ENCODE measurements around the gene STX10. TPM values are rescaled to one million over a fixed set of nuclear protein-coding genes. Genes with fewer than 3 reads are reported as not detected.

STX10 gene
- total RNA-seq, 1 experiment from 2014 or later = 86.2 TPM

DNA sequence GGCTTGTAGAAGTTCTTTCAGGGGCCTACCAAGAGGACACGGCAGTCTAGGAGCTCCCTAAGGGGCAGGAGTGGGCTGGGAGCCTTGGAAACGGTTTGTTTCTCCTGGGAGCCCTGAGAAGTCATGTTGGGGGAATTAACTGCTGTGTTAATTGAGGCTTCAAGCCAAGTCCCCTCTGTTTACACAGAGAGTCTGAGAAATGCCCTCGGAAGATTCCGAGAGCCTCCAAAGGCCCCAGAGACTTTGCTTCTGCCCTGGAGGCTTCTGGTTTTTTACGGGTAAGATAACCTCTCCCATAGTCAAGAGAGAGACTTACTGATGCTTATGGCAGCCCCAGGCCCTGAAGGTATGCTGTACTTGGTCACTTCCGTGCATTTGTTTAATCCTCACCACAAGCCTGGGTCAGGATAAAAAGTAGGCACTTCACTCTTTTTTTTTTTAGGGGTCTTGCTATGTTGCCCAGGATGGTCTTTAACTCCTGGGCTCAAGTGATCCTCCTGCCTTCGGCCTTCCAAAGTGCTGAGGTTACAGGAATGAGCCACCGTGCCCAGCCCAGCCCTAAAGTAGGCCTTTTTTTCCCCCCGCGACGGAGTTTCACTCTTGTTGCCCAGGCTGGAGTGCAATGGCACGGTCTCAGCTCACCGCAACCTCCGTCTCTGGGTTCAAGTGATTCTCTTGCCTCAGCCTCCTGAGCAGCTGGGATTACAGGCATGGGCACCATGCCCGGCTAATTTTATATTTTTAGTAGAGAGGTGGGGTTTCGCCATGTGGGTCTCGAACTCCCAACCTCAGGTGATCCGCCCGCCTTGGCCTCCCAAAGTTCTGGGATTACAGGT is 15.2 kb upstream of the STX10 start:
- ChIA-PET POLR2A (ENCODE audit: unreplicated experiment) (interaction anchor here (0.7 kb wide), 1 partner anchor 39 kb away, joined by 3 read pairs; no protein-coding TSS in a partner anchor), CTCF (interaction anchor here (0.6 kb wide), 2 partner anchors 15 to 104 kb away, joined by 3 to 10 read pairs; partner anchors contain the start of genes IER2 and STX10)
- no TSS peak for BruUV-seq (replicated peaks)
- intact Hi-C loops (cut with micrococcal nuclease; ENCODE audit: unreplicated experiment) = no loop called here
- Histone ChIP-seq H3F3A (ENCODE audit: insufficient read depth, low read depth) (peaks cover 84% of the 10 kb centered on the region), H3K4me1 (replicated peaks; ENCODE audit: insufficient read depth) (peaks cover 83% of the 10 kb centered on the region), H3K4me3 (peak overlapping the region; percentile 51; the same call in 1 of the 2 replicates), H3K9me2 (ENCODE audit: insufficient read depth) (no peaks in the 10 kb centered on the region), H2AFZ (no peak overlapping the region), H3K9me3 (ENCODE audit: insufficient read depth, low read depth) (no peaks in the 10 kb centered on the region), H3K27me3 (ENCODE audit: insufficient read depth, low read depth) (no peaks in the 10 kb centered on the region), H3K27ac (peak overlapping the region; percentile 99), H3K4me2 (peak overlapping the region; percentile 85), H4K20me1 (ENCODE audit: insufficient read depth) (no peaks in the 10 kb centered on the region), H3K36me3 (ENCODE audit: low read depth) (no peaks in the 10 kb centered on the region), H3K79me2 (ENCODE audit: low read depth) (peaks cover 44% of the 10 kb centered on the region)
- TF ChIP-seq EZH2 (IDR thresholded peaks at IDR 0.05; ENCODE audit: low read depth) = no peak
- TF ChIP-seq, protein P1, sequence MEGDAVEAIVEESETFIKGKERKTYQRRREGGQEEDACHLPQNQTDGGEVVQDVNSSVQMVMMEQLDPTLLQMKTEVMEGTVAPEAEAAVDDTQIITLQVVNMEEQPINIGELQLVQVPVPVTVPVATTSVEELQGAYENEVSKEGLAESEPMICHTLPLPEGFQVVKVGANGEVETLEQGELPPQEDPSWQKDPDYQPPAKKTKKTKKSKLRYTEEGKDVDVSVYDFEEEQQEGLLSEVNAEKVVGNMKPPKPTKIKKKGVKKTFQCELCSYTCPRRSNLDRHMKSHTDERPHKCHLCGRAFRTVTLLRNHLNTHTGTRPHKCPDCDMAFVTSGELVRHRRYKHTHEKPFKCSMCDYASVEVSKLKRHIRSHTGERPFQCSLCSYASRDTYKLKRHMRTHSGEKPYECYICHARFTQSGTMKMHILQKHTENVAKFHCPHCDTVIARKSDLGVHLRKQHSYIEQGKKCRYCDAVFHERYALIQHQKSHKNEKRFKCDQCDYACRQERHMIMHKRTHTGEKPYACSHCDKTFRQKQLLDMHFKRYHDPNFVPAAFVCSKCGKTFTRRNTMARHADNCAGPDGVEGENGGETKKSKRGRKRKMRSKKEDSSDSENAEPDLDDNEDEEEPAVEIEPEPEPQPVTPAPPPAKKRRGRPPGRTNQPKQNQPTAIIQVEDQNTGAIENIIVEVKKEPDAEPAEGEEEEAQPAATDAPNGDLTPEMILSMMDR (conservative IDR thresholded peaks at IDR 0.05) = no peak
- peak in 1 of 2 experiments; percentile 90 for DNase-seq

DNA sequence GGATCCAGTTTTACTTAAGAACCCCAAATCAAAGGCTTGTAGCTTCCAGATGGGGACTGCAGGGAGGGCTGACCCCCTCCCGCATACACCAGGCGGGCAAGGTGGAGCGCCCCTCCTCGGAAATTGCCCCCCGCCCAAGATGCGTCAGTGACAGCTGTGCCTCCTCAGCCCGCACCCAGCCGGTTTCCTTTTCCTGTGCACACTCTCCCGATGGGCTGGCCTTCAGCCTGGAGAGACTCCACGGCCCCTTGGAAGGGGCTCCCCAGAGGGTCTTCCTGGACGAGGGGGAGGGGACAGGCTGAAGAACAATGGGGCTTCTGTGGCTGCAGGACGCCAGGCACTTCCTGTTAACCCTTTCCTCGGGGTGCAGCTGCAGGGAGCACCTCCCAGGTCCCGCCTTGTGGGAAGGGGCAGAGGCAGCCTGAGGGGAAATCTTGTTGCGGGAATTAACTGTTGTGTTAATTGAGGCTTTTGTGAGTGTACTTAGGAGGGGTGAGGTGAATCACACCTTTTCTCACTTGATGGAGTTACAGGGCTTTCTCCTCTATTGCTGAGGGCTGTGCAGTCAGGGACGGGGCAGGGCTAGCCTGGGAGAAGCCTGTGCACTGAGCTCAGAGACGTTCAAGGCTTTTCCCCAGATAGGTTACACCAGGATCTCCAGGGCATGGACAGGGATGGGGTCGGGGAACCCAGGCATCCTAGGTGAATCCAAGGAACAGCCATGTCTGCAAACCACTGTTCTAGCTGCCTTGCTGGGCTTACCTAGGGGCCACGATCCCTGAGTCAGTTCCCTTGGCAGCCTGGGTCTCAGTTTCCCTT is 14.4 kb upstream of the STX10 start:
- CTCF ChIA-PET = interaction anchor here (0.6 kb wide), 2 partner anchors 14 to 101 kb away, joined by 3 to 10 read pairs; partner anchors contain the start of genes IER2 and STX10
- H3K36me3 ChIP-seq (ENCODE audit: low read depth) = no peaks in the 10 kb centered on the region
- peak; percentile 73 to 92 for DNase-seq
- no peaks in the 10 kb centered on the region for H3K27me3 ChIP-seq (ENCODE audit: insufficient read depth, low read depth)
- intact Hi-C loops (cut with micrococcal nuclease; ENCODE audit: unreplicated experiment) = loop anchor here (5.0 kb wide), 1 partner anchor 377 kb away; no protein-coding TSS in a partner anchor
- peak overlapping the region; percentile 99 for H3K27ac ChIP-seq
- no peaks in the 10 kb centered on the region for H4K20me1 ChIP-seq (ENCODE audit: insufficient read depth)
- no TSS peak for BruUV-seq (replicated peaks)
- POLR2A ChIA-PET (ENCODE audit: unreplicated experiment) = interaction anchor here (0.7 to 0.8 kb wide), 2 partner anchors 9 to 38 kb away, joined by 3 to 5 read pairs; no protein-coding TSS in a partner anchor
- H3K9me2 ChIP-seq (ENCODE audit: insufficient read depth) = no peaks in the 10 kb centered on the region
- H2AFZ ChIP-seq = no peak overlapping the region
- H3K4me1 ChIP-seq (replicated peaks; ENCODE audit: insufficient read depth) = peaks cover 83% of the 10 kb centered on the region
- peaks cover 47% of the 10 kb centered on the region for H3K79me2 ChIP-seq (ENCODE audit: low read depth)
- no peaks in the 10 kb centered on the region for H3K9me3 ChIP-seq (ENCODE audit: insufficient read depth, low read depth)
- no peak for TF ChIP-seq EZH2 (IDR thresholded peaks at IDR 0.05; ENCODE audit: low read depth)
- TF ChIP-seq, protein P1 (conservative IDR thresholded peaks at IDR 0.05) = no peak
- H3K4me2 ChIP-seq = peak overlapping the region; percentile 85
- peak overlapping the region; percentile 51 for H3K4me3 ChIP-seq
- H3F3A ChIP-seq (ENCODE audit: insufficient read depth, low read depth) = peaks cover 83% of the 10 kb centered on the region

All from PC-9 (cell line).